Neutrophil (primary cell): Measurements from ENCODE around the gene STOML1.

Experiments
- H3K27ac ChIP-seq: fragments of 200-600 bp; sonication (generic); 2 replicates; pipeline ENCODE4 v1.5.1; 2016; ENCODE audit warnings: mild to moderate bottlenecking, moderate library complexity
- H3K27me3 ChIP-seq: fragments of 200-600 bp; sonication (generic); 2 replicates; pipeline ENCODE4 v1.6.0; 2016; ENCODE audit warnings: mild to moderate bottlenecking
- H3K36me3 ChIP-seq: fragments of 200-600 bp; sonication (generic); 2 replicates; pipeline ENCODE4 v1.5.1; 2017
- H3K4me1 ChIP-seq, 2 experiments: fragments of 200-600 bp in 1 of 2; sonication (generic) in 1 of 2; 1 replicate in 1 of 2; 2 replicates in 1 of 2; pipeline versions ENCODE4 v1.5.1 to v1.6.1; 2013 to 2016; ENCODE audit warnings: low read depth in 1 of 2, low read length in 1 of 2, mild to moderate bottlenecking in 1 of 2, moderate library complexity in 1 of 2; ENCODE audit not compliant: control insufficient read depth in 1 of 2, insufficient read depth in 1 of 2
- H3K4me3 ChIP-seq, 2 experiments: fragments of 200-600 bp in 1 of 2; sonication (generic) in 1 of 2; 1 replicate in 1 of 2; 2 replicates in 1 of 2; pipeline ENCODE4 v1.5.1; 2013 to 2016; ENCODE audit warnings: low read depth in 1 of 2, low read length in 1 of 2, mild to moderate bottlenecking in 1 of 2, moderate library complexity in 1 of 2
- H3K9me3 ChIP-seq: fragments of 200-600 bp; sonication (generic); 2 replicates; pipeline ENCODE4 v1.5.1; 2016
- TF ChIP-seq, protein P1 (sequence below): fragments of 200-600 bp; sonication (generic); IDR thresholded peaks from 2 replicates; pipeline ENCODE4 v1.5.1; 2016; ENCODE audit warnings: antibody characterized with exemption

STOML1 gene

GRCh38 chr15:73991726-73992593, at the start of gene STOML1:
STOML1 (minus strand) TSS chr15:73992295; CDS start chr15:73992223, 72 bp downstream.
- no peaks in the 10 kb centered on the region for H3K36me3 ChIP-seq
- H3K27me3 ChIP-seq = no peaks in the 10 kb centered on the region
- H3K27ac ChIP-seq = peak within 1 kb of the TSS; percentile 91
- TF ChIP-seq, protein P1, sequence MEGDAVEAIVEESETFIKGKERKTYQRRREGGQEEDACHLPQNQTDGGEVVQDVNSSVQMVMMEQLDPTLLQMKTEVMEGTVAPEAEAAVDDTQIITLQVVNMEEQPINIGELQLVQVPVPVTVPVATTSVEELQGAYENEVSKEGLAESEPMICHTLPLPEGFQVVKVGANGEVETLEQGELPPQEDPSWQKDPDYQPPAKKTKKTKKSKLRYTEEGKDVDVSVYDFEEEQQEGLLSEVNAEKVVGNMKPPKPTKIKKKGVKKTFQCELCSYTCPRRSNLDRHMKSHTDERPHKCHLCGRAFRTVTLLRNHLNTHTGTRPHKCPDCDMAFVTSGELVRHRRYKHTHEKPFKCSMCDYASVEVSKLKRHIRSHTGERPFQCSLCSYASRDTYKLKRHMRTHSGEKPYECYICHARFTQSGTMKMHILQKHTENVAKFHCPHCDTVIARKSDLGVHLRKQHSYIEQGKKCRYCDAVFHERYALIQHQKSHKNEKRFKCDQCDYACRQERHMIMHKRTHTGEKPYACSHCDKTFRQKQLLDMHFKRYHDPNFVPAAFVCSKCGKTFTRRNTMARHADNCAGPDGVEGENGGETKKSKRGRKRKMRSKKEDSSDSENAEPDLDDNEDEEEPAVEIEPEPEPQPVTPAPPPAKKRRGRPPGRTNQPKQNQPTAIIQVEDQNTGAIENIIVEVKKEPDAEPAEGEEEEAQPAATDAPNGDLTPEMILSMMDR = peak; percentile 100
- peaks cover 52% of the 10 kb centered on the region in 2 experiments for H3K4me1 ChIP-seq
- peak within 1 kb of the TSS; percentile 80 to 97 for H3K4me3 ChIP-seq
- no peaks in the 10 kb centered on the region for H3K9me3 ChIP-seq

- Histone ChIP-seq H3K27me3 (no peaks in the 10 kb centered on the region), H3K36me3 (peaks cover 68% of the 10 kb centered on the region), H3K9me3 (no peaks in the 10 kb centered on the region), H3K4me3 (no peak overlapping the region), H3K27ac (no peak overlapping the region), H3K4me1 (no peaks in the 10 kb centered on the region)
- TF ChIP-seq, protein P1 = no peak
Observed at GRCh38 chr15:74041311-74041756, 49.2 kb upstream of the STOML1 start.

GRCh38 chr15:74040109-74040850, 48.2 kb upstream of the STOML1 start:
- Histone ChIP-seq H3K27me3 (no peaks in the 10 kb centered on the region), H3K4me1 (no peaks in the 10 kb centered on the region), H3K9me3 (no peaks in the 10 kb centered on the region), H3K27ac (no peak overlapping the region), H3K36me3 (peaks cover 72% of the 10 kb centered on the region), H3K4me3 (no peak overlapping the region)
- TF ChIP-seq, protein P1 = no peak

DNA sequence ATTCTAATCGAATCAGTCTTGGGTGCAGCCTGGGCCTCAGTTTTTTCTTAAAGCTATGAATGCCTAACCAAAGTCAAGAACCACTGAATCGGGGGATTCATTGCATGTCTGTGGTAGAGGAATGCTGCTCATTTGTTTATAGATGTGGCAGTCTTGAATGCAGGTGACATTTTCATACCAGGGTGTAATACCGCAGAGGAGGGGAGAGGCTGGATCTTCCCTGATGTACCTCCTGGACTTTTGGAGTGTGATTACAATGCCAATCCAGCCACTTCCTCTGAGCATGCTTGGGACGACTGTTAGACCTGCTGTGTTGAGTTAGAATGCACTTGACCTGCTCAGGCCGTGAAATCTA, 47.5 kb upstream of the STOML1 start:
- H3K27me3 ChIP-seq = no peaks in the 10 kb centered on the region
- H3K27ac ChIP-seq = no peak overlapping the region
- no peaks in the 10 kb centered on the region for H3K4me1 ChIP-seq
- TF ChIP-seq, protein P1 = no peak
- H3K36me3 ChIP-seq = peaks cover 72% of the 10 kb centered on the region
- no peak overlapping the region for H3K4me3 ChIP-seq
- no peaks in the 10 kb centered on the region for H3K9me3 ChIP-seq

- Histone ChIP-seq H3K27me3 (no peaks in the 10 kb centered on the region), H3K36me3 (peaks cover 72% of the 10 kb centered on the region), H3K4me1 (no peaks in the 10 kb centered on the region), H3K4me3 (no peak overlapping the region), H3K9me3 (no peaks in the 10 kb centered on the region), H3K27ac (no peak overlapping the region)
- TF ChIP-seq, protein P1 = no peak
Observed at GRCh38 chr15:74038707-74039655, 46.9 kb upstream of the STOML1 start.
